ENCODE measurements around the gene SUMO3.

GRCh38 chr21:44784810-44785209, 33.1 kb downstream of the SUMO3 start:
- TF ChIP-seq JUND (IDR thresholded peaks at IDR 0.05; ENCODE audit: low read depth, low read length) (no peak), CHD4 (IDR thresholded peaks at IDR 0.05) (no peak), ZNF217 (IDR thresholded peaks at IDR 0.05) (no peak), MTA3 (IDR thresholded peaks at IDR 0.05; ENCODE audit: borderline replicate concordance, low read length) (no peak), YY1 (IDR thresholded peaks at IDR 0.05; ENCODE audit: low read depth, low read length) (no peak)
- TF ChIP-seq, protein P1, sequence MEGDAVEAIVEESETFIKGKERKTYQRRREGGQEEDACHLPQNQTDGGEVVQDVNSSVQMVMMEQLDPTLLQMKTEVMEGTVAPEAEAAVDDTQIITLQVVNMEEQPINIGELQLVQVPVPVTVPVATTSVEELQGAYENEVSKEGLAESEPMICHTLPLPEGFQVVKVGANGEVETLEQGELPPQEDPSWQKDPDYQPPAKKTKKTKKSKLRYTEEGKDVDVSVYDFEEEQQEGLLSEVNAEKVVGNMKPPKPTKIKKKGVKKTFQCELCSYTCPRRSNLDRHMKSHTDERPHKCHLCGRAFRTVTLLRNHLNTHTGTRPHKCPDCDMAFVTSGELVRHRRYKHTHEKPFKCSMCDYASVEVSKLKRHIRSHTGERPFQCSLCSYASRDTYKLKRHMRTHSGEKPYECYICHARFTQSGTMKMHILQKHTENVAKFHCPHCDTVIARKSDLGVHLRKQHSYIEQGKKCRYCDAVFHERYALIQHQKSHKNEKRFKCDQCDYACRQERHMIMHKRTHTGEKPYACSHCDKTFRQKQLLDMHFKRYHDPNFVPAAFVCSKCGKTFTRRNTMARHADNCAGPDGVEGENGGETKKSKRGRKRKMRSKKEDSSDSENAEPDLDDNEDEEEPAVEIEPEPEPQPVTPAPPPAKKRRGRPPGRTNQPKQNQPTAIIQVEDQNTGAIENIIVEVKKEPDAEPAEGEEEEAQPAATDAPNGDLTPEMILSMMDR (IDR thresholded peaks at IDR 0.05 in 2 of 3, conservative IDR thresholded peaks at IDR 0.05 in 1 of 3; ENCODE audit: control insufficient read depth in 2 of 3, extremely low read depth in 1 of 3, insufficient read depth in 1 of 3, low read depth in 3 of 3, low read length in 3 of 3) = no peak
